Measurements from ENCODE around the gene ARL6IP5.

ARL6IP5 gene

GRCh38 chr3:69118555-69118954 is 33.8 kb downstream of the ARL6IP5 start:
- no peak overlapping the region for H3K4me3 Mint-ChIP-seq
- H3K27me3 Mint-ChIP-seq, result no peaks in the 10 kb centered on the region
- H3K27ac Mint-ChIP-seq, result no peak overlapping the region
- no peaks in the 10 kb centered on the region for H3K9me3 Mint-ChIP-seq
- no peak for DNase-seq
- peaks cover 12% of the 10 kb centered on the region for H3K4me1 Mint-ChIP-seq
- ATAC-seq, result no peak
- H3K36me3 Mint-ChIP-seq (ENCODE audit: low read depth), result no peaks in the 10 kb centered on the region

GRCh38 chr3:69119138-69119537 is 34.4 kb downstream of the ARL6IP5 start:
- Mint-ChIP-seq H3K9me3 (no peaks in the 10 kb centered on the region), H3K27me3 (no peaks in the 10 kb centered on the region), H3K36me3 (ENCODE audit: low read depth) (no peaks in the 10 kb centered on the region), H3K4me1 (peaks cover 7% of the 10 kb centered on the region), H3K27ac (no peak overlapping the region), H3K4me3 (no peak overlapping the region)
- ATAC-seq (no peak), DNase-seq (no peak)

GRCh38 chr3:69119681-69120080 is 34.9 kb downstream of the ARL6IP5 start:
- Mint-ChIP-seq H3K9me3 (no peaks in the 10 kb centered on the region), H3K36me3 (ENCODE audit: low read depth) (no peaks in the 10 kb centered on the region), H3K27ac (no peak overlapping the region), H3K4me3 (no peak overlapping the region), H3K27me3 (no peaks in the 10 kb centered on the region), H3K4me1 (peaks cover 4% of the 10 kb centered on the region)
- ATAC-seq, result no peak
- no peak for DNase-seq

- Mint-ChIP-seq H3K9me3 (no peaks in the 10 kb centered on the region), H3K27ac (no peak overlapping the region), H3K4me1 (peaks cover 2% of the 10 kb centered on the region), H3K36me3 (ENCODE audit: low read depth) (no peaks in the 10 kb centered on the region), H3K4me3 (no peak overlapping the region), H3K27me3 (no peaks in the 10 kb centered on the region)
- DNase-seq (peak; percentile 81), ATAC-seq (peak; percentile 84)
Observed at GRCh38 chr3:69120879-69121464, 36.2 kb downstream of the ARL6IP5 start.

- H3K36me3 Mint-ChIP-seq (ENCODE audit: low read depth), result no peaks in the 10 kb centered on the region
- ATAC-seq (no peak), DNase-seq (no peak)
- no peak overlapping the region for H3K4me3 Mint-ChIP-seq
- H3K9me3 Mint-ChIP-seq, result no peaks in the 10 kb centered on the region
- H3K4me1 Mint-ChIP-seq, result peaks cover 2% of the 10 kb centered on the region
- no peak overlapping the region for H3K27ac Mint-ChIP-seq
- H3K27me3 Mint-ChIP-seq, result no peaks in the 10 kb centered on the region
Observed at GRCh38 chr3:69121513-69121912, 36.8 kb downstream of the ARL6IP5 start.

GRCh38 chr3:69121950-69122349 is 37.2 kb downstream of the ARL6IP5 start:
- Mint-ChIP-seq H3K27ac (no peak overlapping the region), H3K36me3 (ENCODE audit: low read depth) (no peaks in the 10 kb centered on the region), H3K4me1 (peaks cover 2% of the 10 kb centered on the region), H3K27me3 (no peaks in the 10 kb centered on the region), H3K4me3 (no peak overlapping the region), H3K9me3 (no peaks in the 10 kb centered on the region)
- DNase-seq, result no peak
- no peak for ATAC-seq

- H3K27me3 Mint-ChIP-seq, result no peaks in the 10 kb centered on the region
- no peaks in the 10 kb centered on the region for H3K9me3 Mint-ChIP-seq
- H3K4me1 Mint-ChIP-seq, result peaks cover 2% of the 10 kb centered on the region
- H3K27ac Mint-ChIP-seq, result no peak within 1 kb of the TSS
- H3K4me3 Mint-ChIP-seq, result no peak within 1 kb of the TSS
- no peaks in the 10 kb centered on the region for H3K36me3 Mint-ChIP-seq (ENCODE audit: low read depth)
- DNase-seq, result no peak
- no peak for ATAC-seq
Observed at GRCh38 chr3:69122403-69122802, 37.7 kb downstream of the ARL6IP5 start, which contains the start of gene LMOD3. LMOD3 (minus strand) TSS chr3:69122595; CDS start chr3:69122386, 209 bp downstream.

- Mint-ChIP-seq H3K36me3 (ENCODE audit: low read depth) (no peaks in the 10 kb centered on the region), H3K27me3 (no peaks in the 10 kb centered on the region), H3K4me3 (no peak overlapping the region), H3K4me1 (no peaks in the 10 kb centered on the region), H3K9me3 (no peaks in the 10 kb centered on the region), H3K27ac (no peak overlapping the region)
- DNase-seq (no peak), ATAC-seq (no peak)
Observed at GRCh38 chr3:69126216-69126615, 41.5 kb downstream of the ARL6IP5 start.

- Mint-ChIP-seq H3K9me3 (no peaks in the 10 kb centered on the region), H3K4me1 (no peaks in the 10 kb centered on the region), H3K4me3 (no peak overlapping the region), H3K27ac (no peak overlapping the region), H3K27me3 (no peaks in the 10 kb centered on the region), H3K36me3 (ENCODE audit: low read depth) (no peaks in the 10 kb centered on the region)
- ATAC-seq, result no peak
- no peak for DNase-seq
Observed at GRCh38 chr3:69126999-69127398, 42.3 kb downstream of the ARL6IP5 start.

GRCh38 chr3:69128509-69128908 is 43.8 kb downstream of the ARL6IP5 start:
- Mint-ChIP-seq H3K4me1 (no peaks in the 10 kb centered on the region), H3K36me3 (ENCODE audit: low read depth) (no peaks in the 10 kb centered on the region), H3K27me3 (no peaks in the 10 kb centered on the region), H3K4me3 (no peak overlapping the region), H3K9me3 (no peaks in the 10 kb centered on the region), H3K27ac (no peak overlapping the region)
- DNase-seq (no peak), ATAC-seq (no peak)

GRCh38 chr3:69129531-69129930 is 44.8 kb downstream of the ARL6IP5 start:
- no peaks in the 10 kb centered on the region for H3K9me3 Mint-ChIP-seq
- DNase-seq (no peak), ATAC-seq (no peak)
- no peak overlapping the region for H3K27ac Mint-ChIP-seq
- no peaks in the 10 kb centered on the region for H3K4me1 Mint-ChIP-seq
- no peaks in the 10 kb centered on the region for H3K27me3 Mint-ChIP-seq
- H3K36me3 Mint-ChIP-seq (ENCODE audit: low read depth), result no peaks in the 10 kb centered on the region
- H3K4me3 Mint-ChIP-seq, result no peak overlapping the region

GRCh38 chr3:69130689-69131088 is 46.0 kb downstream of the ARL6IP5 start:
- ATAC-seq (no peak), DNase-seq (no peak)
- H3K4me3 Mint-ChIP-seq, result no peak overlapping the region
- no peaks in the 10 kb centered on the region for H3K9me3 Mint-ChIP-seq
- H3K36me3 Mint-ChIP-seq (ENCODE audit: low read depth), result no peaks in the 10 kb centered on the region
- no peaks in the 10 kb centered on the region for H3K4me1 Mint-ChIP-seq
- H3K27ac Mint-ChIP-seq, result no peak overlapping the region
- H3K27me3 Mint-ChIP-seq, result no peaks in the 10 kb centered on the region

- H3K27me3 Mint-ChIP-seq, result peaks cover 6% of the 10 kb centered on the region
- ATAC-seq (no peak), DNase-seq (no peak)
- no peak overlapping the region for H3K27ac Mint-ChIP-seq
- no peaks in the 10 kb centered on the region for H3K36me3 Mint-ChIP-seq (ENCODE audit: low read depth)
- H3K4me1 Mint-ChIP-seq, result no peaks in the 10 kb centered on the region
- no peak overlapping the region for H3K4me3 Mint-ChIP-seq
- H3K9me3 Mint-ChIP-seq, result no peaks in the 10 kb centered on the region
Observed at GRCh38 chr3:69137005-69137404, 52.3 kb downstream of the ARL6IP5 start.

GRCh38 chr3:69137412-69137811 is 52.7 kb downstream of the ARL6IP5 start:
- Mint-ChIP-seq H3K4me3 (no peak overlapping the region), H3K27ac (no peak overlapping the region), H3K36me3 (ENCODE audit: low read depth) (no peaks in the 10 kb centered on the region), H3K9me3 (no peaks in the 10 kb centered on the region), H3K27me3 (peaks cover 6% of the 10 kb centered on the region), H3K4me1 (no peaks in the 10 kb centered on the region)
- DNase-seq, result no peak
- no peak for ATAC-seq

GRCh38 chr3:69141313-69141712 is 56.6 kb downstream of the ARL6IP5 start:
- Mint-ChIP-seq H3K4me1 (no peaks in the 10 kb centered on the region), H3K9me3 (no peaks in the 10 kb centered on the region), H3K4me3 (no peak overlapping the region), H3K27ac (no peak overlapping the region), H3K27me3 (peaks cover 6% of the 10 kb centered on the region), H3K36me3 (ENCODE audit: low read depth) (no peaks in the 10 kb centered on the region)
- DNase-seq (no peak), ATAC-seq (peak; percentile 63)

- no peak for ATAC-seq
- no peaks in the 10 kb centered on the region for H3K9me3 Mint-ChIP-seq
- H3K27me3 Mint-ChIP-seq, result peaks cover 6% of the 10 kb centered on the region
- DNase-seq, result no peak
- no peaks in the 10 kb centered on the region for H3K4me1 Mint-ChIP-seq
- no peak overlapping the region for H3K27ac Mint-ChIP-seq
- no peak overlapping the region for H3K4me3 Mint-ChIP-seq
- no peaks in the 10 kb centered on the region for H3K36me3 Mint-ChIP-seq (ENCODE audit: low read depth)
Observed at GRCh38 chr3:69142090-69142489, 57.4 kb downstream of the ARL6IP5 start.
